Activated CD8-positive, alpha-beta memory T cell treated with anti-CD3 and anti-CD28 coated beads, Interleukin-2, amount 50 U/mL, for 48 hours (primary cell): ENCODE data around the gene PTPRH.
"Not testable (repeated sequence)": the region's sequence is repeated elsewhere in the genome, so short reads cannot be mapped to it uniquely, and the experiment has no call there.

ENCODE experiments used
- DNase-seq: peaks from one replicate; pipeline ENCODE4 v3.0.0-alpha.2; 2020

Gene PTPRH

DNA sequence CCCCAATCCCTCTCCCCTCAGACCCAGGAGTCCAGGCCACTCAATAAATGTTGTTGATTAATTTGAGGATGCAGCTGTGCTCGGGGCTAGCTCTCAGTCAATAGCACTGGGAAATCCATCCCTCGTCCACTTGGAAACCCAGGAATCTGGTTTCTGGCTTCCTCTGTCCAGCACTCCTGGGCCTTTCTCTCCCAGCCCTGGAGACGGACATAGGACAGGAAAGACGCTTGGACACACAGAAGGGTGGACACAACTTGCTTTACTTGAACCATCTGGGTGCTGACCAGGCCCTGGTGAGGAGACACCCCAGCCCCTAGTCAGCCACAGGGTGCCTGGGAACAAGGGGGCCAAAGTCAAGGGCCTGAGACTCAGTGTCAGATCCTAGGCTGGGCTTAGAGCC, 50.9 kb downstream of the PTPRH start:
- no peak for DNase-seq

- DNase-seq: no peak
Observed at GRCh38 chr19:55157064-55157908, 52.0 kb downstream of the PTPRH start, which contains the start of gene TNNI3. Gene TNNI3, minus strand, starts transcription at chr19:55157732. Its CDS starts 143 bp downstream, at chr19:55157589.

DNA sequence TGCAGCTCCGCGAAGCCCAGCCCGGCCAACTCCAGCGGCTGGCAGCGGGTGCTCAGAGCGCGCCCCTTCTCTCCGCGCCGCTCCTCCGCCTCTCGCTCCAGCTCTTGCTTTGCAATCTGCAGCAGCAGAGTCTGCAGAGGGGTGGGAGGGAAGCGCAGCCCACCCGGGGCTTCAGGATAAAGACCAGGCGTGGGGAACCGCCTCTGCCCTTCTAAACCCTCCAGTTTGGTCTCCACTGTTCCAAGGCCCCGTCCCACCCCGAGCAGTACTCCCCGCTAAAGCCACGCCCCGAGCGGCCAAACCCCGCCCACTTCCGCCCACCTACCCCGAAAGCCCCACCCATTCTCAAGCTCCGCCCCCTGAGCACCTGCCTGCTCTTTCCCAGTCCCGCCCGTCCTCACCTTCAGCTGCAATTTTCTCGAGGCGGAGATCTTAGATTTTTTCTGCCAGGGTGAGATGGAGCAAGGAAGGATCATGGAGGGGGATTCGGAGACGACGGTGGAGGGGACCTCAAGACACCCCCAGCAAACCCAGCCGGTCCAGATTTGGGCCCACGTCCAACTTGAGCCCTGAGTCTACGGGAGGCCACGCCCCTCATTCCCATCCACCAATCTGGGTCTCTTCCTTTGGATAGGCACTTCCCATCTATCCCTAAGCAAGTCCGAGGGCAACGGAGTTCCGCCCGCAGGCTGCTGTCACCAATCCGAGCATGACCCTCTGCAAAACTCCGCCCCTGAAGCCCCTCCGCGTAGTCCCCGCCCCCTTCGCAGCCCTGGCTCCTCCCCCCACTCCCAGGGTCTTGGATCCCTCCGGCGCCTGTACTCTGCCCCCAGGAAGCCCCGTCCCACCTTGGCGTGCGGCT, 52.9 kb downstream of the PTPRH start:
- peak; percentile 85 for DNase-seq

DNA sequence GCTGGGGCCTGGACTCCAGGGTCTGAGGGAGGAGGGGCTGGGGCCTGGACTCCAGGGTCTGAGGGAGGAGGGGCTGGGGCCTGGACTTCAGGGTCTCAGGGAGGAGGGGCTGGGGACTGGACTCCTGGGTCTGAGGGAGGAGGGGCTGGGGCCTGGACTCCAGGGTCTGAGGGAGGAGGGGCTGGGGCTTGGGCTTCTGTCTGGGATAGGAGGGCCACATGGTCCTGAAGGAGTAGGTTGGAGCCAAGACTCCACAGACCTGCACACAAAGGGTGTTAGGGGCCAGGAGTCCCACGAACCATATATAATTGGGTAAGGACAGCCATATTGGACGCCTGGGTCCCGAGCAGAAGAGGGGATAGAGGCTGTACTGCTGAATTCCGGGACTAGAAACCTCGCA, 53.5 kb downstream of the PTPRH start:
- not testable (repeated sequence) for DNase-seq

- no peak for DNase-seq
Observed at GRCh38 chr19:55153652-55154264, 55.5 kb downstream of the PTPRH start.

- DNase-seq: no peak
Observed at GRCh38 chr19:55152017-55152416, 57.3 kb downstream of the PTPRH start.

DNA sequence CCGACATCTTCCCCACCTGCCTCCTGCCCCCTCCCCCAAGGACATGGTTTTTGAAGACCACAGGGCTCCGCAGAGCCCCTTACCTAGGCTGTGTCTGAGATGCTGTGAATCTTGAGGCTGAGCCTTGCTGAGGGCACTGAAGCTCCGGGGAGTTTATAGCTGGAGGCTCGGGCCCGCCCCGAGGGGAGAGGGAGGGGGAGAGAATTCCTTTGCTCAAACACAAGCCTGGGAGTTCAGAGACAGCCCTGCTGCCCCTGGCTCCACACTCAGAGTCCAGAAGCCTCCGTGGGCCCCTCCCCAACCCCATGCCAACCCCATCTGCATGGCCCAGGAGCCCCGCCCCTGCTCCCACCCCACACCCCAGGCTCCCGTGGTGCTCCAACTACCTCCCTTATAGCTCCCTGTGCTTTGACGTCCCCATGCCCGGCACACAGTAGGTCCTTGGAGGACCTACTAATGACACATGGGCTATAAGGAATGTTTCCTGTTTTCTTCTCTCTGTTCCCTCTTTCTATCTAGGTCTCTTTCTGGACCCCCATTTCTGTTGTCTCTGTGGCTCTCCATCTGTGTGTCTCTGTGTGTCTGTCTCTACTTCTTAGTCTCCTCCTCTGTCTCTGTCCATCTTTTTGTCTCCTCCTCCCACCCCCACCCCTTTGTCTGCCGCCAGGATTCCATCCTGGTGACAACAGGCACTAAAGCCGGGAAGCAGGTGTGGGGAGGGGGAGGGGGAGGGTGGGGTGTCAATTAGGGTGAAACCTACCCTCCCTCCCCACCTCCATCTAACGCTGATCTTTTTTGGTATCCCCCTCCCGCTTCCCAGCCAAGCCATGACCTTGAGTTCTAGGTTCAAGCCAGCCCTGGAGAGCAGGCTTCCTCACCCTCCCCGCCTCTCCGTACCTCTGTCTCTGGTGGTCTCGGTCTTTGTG, 60.0 kb downstream of the PTPRH start, which contains the start of gene TNNT1:
Gene TNNT1, minus strand, starts transcription at position 129 of the 926 bp plus-strand sequence. CDS start 2,049 bp downstream, outside the sequence.
- no peak for DNase-seq

GRCh38 chr19:55147545-55148251, 61.6 kb downstream of the PTPRH start:
- DNase-seq: no peak

GRCh38 chr19:55146705-55147273, 62.5 kb downstream of the PTPRH start:
- no peak for DNase-seq

DNA sequence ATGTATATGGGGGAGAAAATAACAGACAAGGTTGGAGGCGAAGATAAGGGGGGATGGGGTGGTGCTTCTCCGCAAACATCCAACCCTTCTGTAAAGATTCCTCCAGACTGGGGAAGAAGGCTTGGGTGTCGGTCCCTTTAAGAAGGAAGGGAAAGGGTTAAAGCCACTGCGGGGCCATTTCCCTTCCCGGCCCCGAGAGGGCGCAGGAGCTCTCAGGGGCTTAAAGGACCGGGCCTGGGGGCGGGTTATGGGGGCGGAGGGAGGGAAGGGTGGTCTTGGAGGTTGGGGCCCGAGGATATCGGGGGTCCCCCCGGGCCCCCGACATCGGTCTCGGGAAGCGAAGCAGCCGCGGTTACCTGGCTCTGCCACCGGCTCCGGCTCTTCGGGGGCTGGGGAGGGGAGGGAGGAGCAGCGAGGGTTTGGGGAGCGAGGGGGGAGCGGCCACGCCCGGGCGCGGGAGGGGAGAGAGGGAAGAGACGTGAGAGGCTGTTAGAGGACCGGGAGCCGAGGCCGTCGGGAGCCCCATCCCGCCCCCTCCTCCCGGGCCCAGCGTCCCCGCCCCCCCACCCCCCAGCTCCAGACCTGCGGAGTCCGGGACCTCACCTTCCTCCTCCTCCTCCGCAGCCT, 63.1 kb downstream of the PTPRH start:
- DNase-seq: no peak

GRCh38 chr19:55145232-55145631, 64.1 kb downstream of the PTPRH start:
- DNase-seq: no peak

DNA sequence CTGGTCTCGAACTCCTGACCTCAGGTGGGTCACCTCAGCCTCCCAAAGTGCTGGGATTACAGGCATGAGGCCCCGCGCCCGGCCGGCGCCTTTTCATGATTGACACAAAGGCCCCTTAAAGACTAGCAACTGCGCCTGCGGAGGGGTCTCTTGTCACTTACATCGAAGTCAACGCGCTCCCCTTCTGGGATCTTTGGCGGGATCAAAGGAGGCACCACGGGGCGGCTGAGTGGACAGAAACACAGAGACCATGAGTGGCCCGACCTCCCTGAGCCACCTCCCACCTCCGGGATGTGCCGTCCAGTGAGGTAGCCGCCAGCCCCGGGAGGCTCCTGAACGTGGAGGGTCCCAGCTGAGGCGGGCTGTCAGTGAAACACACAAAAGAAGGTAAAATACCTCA, 67.6 kb downstream of the PTPRH start:
- DNase-seq: no peak

DNA sequence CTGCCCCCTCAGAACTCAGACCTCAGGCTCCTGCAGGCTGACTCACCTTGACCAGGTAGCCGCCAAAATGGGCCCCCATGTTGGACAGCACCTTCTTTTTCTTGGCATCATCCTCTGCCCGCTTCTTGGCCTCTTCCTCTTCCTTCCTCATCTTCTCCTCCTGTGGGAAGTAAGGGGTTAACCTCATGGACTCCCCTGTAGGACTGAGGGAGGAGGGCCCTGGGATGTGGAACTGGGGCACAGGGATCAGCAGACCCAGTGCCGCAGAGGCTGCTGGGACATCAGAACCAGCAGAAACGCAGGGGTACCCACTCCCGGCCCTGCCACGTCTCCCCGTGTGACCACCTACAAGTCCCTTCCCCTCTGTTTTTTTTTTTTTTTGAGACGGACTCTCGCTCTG, 71.4 kb downstream of the PTPRH start:
- no peak for DNase-seq

DNA sequence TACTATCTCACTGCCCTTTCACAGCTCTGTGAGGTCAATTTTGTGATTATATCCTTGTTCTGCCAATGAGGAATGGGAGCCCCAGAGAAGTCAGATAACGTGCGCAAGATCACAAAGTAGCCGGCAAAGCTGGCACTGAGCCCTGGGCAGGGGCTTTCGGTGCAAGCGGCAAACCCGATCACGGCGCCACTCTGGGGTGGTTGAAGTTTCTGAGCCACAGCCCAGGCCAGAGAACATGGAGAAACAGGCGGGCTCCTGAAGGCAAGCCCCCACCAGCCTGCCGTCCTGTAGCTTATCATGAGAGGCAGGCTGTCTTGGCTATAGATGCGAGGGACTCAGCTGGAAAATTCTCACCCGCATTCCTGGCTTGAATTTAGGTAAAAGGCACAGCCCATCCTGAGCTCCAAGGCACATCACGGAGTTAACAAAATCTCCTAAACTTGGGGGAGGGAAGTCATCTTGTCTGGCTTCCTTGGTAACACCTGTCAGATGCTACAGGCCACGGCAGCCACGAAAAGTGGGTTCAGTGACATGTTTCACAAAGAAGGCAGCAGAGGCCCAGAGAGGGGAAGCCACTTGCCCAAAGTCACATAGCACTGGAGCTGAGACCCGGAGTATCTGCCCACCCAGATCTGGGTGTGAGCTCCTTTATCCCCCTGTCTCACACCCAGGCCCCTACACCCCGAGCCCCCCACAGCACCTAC, 72.8 kb downstream of the PTPRH start:
- DNase-seq: no peak

- DNase-seq: no peak
Observed at GRCh38 chr19:55134736-55135135, 74.6 kb downstream of the PTPRH start.

- no peak for DNase-seq
Observed at GRCh38 chr19:55133639-55134444, 75.5 kb downstream of the PTPRH start.

GRCh38 chr19:55132453-55133129, 76.7 kb downstream of the PTPRH start:
- no peak for DNase-seq

GRCh38 chr19:55131421-55131820, 77.9 kb downstream of the PTPRH start:
- no peak for DNase-seq
